ENCODE measurements around the gene FAM13C. TPM values are rescaled to one million over a fixed set of nuclear protein-coding genes. Genes with fewer than 3 reads are reported as not detected.
A peak's percentile ranks its signal among the peaks of the same experiment; 100 is the strongest.

FAM13C gene
- total RNA-seq, 1 donor from 2014 or later, result 11.8 TPM

GRCh38 chr10:59393349-59393748 is 31.0 kb upstream of the FAM13C start:
- no peaks in the 10 kb centered on the region for H3K4me1 ChIP-seq
- H3K4me3 ChIP-seq, result no peak overlapping the region
- DNase-seq, result no peak
- intact Hi-C loops (cut with DNase I), result no loop called here
- no peak overlapping the region for H3K27ac ChIP-seq
- H3K9me3 ChIP-seq, result no peaks in the 10 kb centered on the region
- no peak for ATAC-seq
- TF ChIP-seq CTCF (IDR thresholded peaks at IDR 0.05), result no peak
- H3K27me3 ChIP-seq, result no peaks in the 10 kb centered on the region
- H3K36me3 ChIP-seq, result no peaks in the 10 kb centered on the region

GRCh38 chr10:59391060-59391459 is 28.7 kb upstream of the FAM13C start:
- Histone ChIP-seq H3K4me3 (no peak overlapping the region), H3K36me3 (no peaks in the 10 kb centered on the region), H3K9me3 (no peaks in the 10 kb centered on the region), H3K4me1 (no peaks in the 10 kb centered on the region), H3K27ac (no peak overlapping the region), H3K27me3 (no peaks in the 10 kb centered on the region)
- no peak for TF ChIP-seq CTCF (IDR thresholded peaks at IDR 0.05)
- ATAC-seq, result no peak
- intact Hi-C loops (cut with DNase I), result no loop called here
- DNase-seq, result no peak

- TF ChIP-seq CTCF (IDR thresholded peaks at IDR 0.05), result no peak
- Histone ChIP-seq H3K27ac (no peak overlapping the region), H3K9me3 (no peaks in the 10 kb centered on the region), H3K27me3 (no peaks in the 10 kb centered on the region), H3K4me1 (no peaks in the 10 kb centered on the region), H3K36me3 (no peaks in the 10 kb centered on the region), H3K4me3 (no peak overlapping the region)
- DNase-seq, result no peak
- intact Hi-C loops (cut with DNase I), result no loop called here
- ATAC-seq, result no peak
Observed at GRCh38 chr10:59388671-59388976, 26.3 kb upstream of the FAM13C start.

- H3K27ac ChIP-seq, result no peak overlapping the region
- no peak overlapping the region for H3K4me3 ChIP-seq
- H3K36me3 ChIP-seq, result no peaks in the 10 kb centered on the region
- no peaks in the 10 kb centered on the region for H3K27me3 ChIP-seq
- no peak for TF ChIP-seq CTCF (IDR thresholded peaks at IDR 0.05)
- ATAC-seq (peak; percentile 29), DNase-seq (no peak)
- no peaks in the 10 kb centered on the region for H3K9me3 ChIP-seq
- intact Hi-C loops (cut with DNase I), result no loop called here
- no peaks in the 10 kb centered on the region for H3K4me1 ChIP-seq
Observed at GRCh38 chr10:59387951-59388670, 25.8 kb upstream of the FAM13C start.

- Histone ChIP-seq H3K4me3 (no peak overlapping the region), H3K4me1 (no peaks in the 10 kb centered on the region), H3K27me3 (no peaks in the 10 kb centered on the region), H3K27ac (no peak overlapping the region), H3K9me3 (no peaks in the 10 kb centered on the region), H3K36me3 (no peaks in the 10 kb centered on the region)
- no peak for DNase-seq
- no peak for TF ChIP-seq CTCF (IDR thresholded peaks at IDR 0.05)
- intact Hi-C loops (cut with DNase I), result no loop called here
- ATAC-seq, result no peak
Observed at GRCh38 chr10:59384761-59385160, 22.4 kb upstream of the FAM13C start.

GRCh38 chr10:59383908-59384307 is 21.6 kb upstream of the FAM13C start:
- intact Hi-C loops (cut with DNase I), result no loop called here
- no peak for TF ChIP-seq CTCF (IDR thresholded peaks at IDR 0.05)
- Histone ChIP-seq H3K27ac (peak overlapping the region; percentile 61), H3K4me1 (no peaks in the 10 kb centered on the region), H3K9me3 (no peaks in the 10 kb centered on the region), H3K4me3 (no peak overlapping the region), H3K36me3 (no peaks in the 10 kb centered on the region), H3K27me3 (no peaks in the 10 kb centered on the region)
- ATAC-seq, result no peak
- no peak for DNase-seq

Measured in upper lobe of right lung (tissue), 1 donor.